Measurements from ENCODE around the gene PDE4D. TPM values are rescaled to one million over a fixed set of nuclear protein-coding genes. Genes with fewer than 3 reads are reported as not detected.

PDE4D gene
- total RNA-seq, 1 donor from 2014 or later: 6.8 TPM

DNA sequence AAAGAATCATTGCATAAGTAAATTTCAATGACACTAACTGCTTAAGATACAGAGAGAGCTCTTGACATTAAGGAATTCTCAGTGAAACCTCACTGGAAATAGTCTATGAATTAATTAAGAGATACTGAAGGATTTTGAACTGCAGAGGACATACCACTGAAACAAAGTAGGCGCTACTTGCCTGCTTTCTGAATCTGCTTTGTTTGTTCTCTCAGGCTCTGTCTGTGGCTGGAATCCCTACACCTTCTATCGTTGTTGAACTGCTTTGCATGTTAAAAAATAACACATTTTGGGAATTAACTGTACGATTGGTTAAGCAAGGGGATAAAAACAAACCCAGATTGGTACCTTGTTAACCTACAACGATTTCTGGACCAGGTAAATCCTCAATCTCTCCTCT, 435.2 kb downstream of the PDE4D start:
- FAIRE-seq: no peak

DNA sequence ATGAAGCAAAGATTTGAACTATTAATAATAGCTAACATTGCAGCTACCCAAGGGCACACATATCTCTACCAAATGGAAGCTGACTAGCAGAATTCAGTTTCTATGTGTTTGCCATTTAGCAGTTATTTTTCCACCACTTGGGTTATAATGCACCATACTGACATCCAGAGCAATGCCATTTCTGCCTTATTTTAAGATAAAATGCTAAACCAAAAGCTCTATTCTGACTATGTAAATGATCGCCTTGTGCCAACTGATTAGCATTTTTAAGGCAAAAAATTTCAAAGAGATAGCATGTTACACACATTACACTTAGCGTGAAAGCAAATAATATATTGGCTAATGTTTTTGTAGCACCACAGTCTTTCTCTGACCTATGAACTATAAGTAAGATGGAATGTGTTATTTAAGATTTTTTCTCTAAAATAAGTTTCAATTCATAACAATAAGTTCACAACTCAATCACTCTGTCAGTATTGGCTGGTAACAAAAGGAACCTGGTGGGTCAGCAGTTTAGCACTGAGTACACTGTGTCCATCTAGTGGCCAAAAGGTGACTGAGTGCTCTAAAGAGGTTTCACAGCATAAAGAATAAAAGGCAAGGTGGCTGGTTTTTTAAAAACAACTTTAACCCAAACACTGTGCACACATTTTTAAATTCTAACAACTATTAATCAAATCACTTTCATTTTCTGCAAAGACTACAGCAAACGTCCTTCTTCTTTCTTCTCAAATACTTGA, 443.5 kb downstream of the PDE4D start:
- no peak overlapping the region for H3K4me3 ChIP-seq (ENCODE audit: low read depth, low read length)
- FAIRE-seq: no peak
- H3K36me3 ChIP-seq (ENCODE audit: control insufficient read depth, insufficient read depth, low read length): no peaks in the 10 kb centered on the region
- no peak for DNase-seq (ENCODE audit: low read depth)
- TF ChIP-seq, protein P1, sequence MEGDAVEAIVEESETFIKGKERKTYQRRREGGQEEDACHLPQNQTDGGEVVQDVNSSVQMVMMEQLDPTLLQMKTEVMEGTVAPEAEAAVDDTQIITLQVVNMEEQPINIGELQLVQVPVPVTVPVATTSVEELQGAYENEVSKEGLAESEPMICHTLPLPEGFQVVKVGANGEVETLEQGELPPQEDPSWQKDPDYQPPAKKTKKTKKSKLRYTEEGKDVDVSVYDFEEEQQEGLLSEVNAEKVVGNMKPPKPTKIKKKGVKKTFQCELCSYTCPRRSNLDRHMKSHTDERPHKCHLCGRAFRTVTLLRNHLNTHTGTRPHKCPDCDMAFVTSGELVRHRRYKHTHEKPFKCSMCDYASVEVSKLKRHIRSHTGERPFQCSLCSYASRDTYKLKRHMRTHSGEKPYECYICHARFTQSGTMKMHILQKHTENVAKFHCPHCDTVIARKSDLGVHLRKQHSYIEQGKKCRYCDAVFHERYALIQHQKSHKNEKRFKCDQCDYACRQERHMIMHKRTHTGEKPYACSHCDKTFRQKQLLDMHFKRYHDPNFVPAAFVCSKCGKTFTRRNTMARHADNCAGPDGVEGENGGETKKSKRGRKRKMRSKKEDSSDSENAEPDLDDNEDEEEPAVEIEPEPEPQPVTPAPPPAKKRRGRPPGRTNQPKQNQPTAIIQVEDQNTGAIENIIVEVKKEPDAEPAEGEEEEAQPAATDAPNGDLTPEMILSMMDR (IDR thresholded peaks at IDR 0.05; ENCODE audit: insufficient read depth, low read length, severe bottlenecking): no peak
- no peaks in the 10 kb centered on the region for H3K27me3 ChIP-seq (ENCODE audit: control insufficient read depth, insufficient read depth, low read length)

More for the DNA sequence above, 435.2 kb downstream of the PDE4D start:
- no peak overlapping the region for H3K4me3 ChIP-seq (ENCODE audit: low read depth, low read length)
- no peaks in the 10 kb centered on the region for H3K27me3 ChIP-seq (ENCODE audit: control insufficient read depth, insufficient read depth, low read length)
- TF ChIP-seq, protein P1 (IDR thresholded peaks at IDR 0.05; ENCODE audit: insufficient read depth, low read length, severe bottlenecking): no peak
- DNase-seq (ENCODE audit: low read depth): no peak
- no peaks in the 10 kb centered on the region for H3K36me3 ChIP-seq (ENCODE audit: control insufficient read depth, insufficient read depth, low read length)

DNA sequence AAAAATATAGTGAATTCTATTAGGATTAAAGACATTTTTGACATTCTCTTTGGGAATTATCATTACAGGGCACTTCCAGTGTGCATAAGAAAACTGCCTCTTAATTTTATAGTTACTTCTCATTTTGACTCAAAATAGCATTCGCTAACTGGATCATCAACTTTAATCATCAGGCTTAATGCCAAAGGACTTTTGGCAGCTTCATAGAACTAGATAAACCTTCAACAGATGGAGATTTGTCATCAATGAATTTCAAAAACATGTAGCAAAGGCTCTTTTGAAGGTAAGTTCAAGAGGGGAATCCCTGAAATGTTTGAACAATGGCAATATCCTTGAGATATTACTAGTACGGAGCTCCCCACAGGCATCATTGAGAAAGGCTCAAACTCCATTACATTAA, 447.2 kb downstream of the PDE4D start:
- no peaks in the 10 kb centered on the region for H3K36me3 ChIP-seq (ENCODE audit: control insufficient read depth, insufficient read depth, low read length)
- TF ChIP-seq, protein P1 (IDR thresholded peaks at IDR 0.05; ENCODE audit: insufficient read depth, low read length, severe bottlenecking): no peak
- no peak for FAIRE-seq
- peak; percentile 5 for DNase-seq (ENCODE audit: low read depth)
- H3K4me3 ChIP-seq (ENCODE audit: low read depth, low read length): no peak overlapping the region
- no peaks in the 10 kb centered on the region for H3K27me3 ChIP-seq (ENCODE audit: control insufficient read depth, insufficient read depth, low read length)

DNA sequence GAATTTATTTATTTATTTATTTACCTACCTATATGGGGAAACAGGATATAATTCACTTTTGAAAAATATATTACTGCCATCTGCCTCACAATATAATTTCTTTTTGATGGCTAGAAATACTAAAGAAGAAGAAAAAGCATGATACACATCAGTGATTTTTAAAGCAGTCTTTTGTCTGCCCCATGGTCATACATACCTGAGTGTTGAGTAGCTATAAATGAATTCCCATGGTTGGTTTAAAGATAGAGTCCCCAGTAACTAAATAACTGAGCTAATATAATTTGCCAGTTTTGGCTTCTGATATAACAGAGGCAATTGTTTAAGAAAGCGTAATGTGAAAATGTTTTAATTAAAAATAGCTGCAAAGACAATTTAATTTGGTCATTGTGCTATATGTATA, 447.8 kb downstream of the PDE4D start:
- TF ChIP-seq, protein P1 (IDR thresholded peaks at IDR 0.05; ENCODE audit: insufficient read depth, low read length, severe bottlenecking): no peak
- Histone ChIP-seq H3K4me3 (ENCODE audit: low read depth, low read length) (no peak overlapping the region), H3K36me3 (ENCODE audit: control insufficient read depth, insufficient read depth, low read length) (no peaks in the 10 kb centered on the region), H3K27me3 (ENCODE audit: control insufficient read depth, insufficient read depth, low read length) (no peaks in the 10 kb centered on the region)
- DNase-seq (ENCODE audit: low read depth) (no peak), FAIRE-seq (no peak)

DNA sequence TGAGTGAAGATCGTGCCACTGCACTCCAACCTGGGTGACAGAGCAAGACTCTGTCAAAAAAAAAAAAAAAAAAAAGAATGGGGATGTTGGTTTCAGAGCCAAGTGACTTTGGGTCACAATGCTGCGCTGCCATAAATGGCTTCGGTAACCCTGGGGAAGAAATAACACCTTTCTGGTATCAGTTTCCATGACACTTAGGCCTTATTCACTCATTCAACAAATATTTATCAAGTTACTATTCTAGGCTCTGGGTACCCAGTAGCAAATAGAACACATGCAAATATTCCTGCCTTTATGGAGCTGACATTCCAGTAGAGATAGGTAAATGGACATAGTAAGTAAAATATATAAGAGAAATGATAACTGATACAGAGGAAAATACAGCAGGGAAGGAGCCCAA, 454.2 kb downstream of the PDE4D start:
- H3K27me3 ChIP-seq (ENCODE audit: control insufficient read depth, insufficient read depth, low read length): no peaks in the 10 kb centered on the region
- TF ChIP-seq, protein P1 (IDR thresholded peaks at IDR 0.05; ENCODE audit: insufficient read depth, low read length, severe bottlenecking): no peak
- no peak for FAIRE-seq

DNA sequence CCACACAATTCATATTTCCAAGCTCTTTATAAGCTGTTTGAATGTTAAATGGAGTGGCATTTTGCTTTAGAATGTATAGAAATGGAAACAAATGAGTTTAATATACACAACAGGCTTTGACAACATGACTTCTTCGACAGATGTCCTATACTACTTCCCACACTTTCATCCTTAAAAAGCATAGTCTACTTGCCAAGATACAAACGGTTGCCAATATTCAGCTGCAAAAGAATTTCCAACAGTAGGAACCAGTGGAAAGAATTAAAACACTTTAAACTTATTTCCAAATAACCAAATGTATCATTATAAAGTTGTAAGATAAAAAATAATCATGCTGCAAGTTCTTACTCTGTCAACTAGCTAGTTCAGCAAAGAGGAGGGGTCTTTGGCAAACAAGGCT, 456.4 kb downstream of the PDE4D start:
- no peak overlapping the region for H3K4me3 ChIP-seq (ENCODE audit: low read depth, low read length)
- H3K27me3 ChIP-seq (ENCODE audit: control insufficient read depth, insufficient read depth, low read length): no peaks in the 10 kb centered on the region
- DNase-seq (ENCODE audit: low read depth) (no peak), FAIRE-seq (no peak)
- TF ChIP-seq, protein P1 (IDR thresholded peaks at IDR 0.05; ENCODE audit: insufficient read depth, low read length, severe bottlenecking): no peak
- H3K36me3 ChIP-seq (ENCODE audit: control insufficient read depth, insufficient read depth, low read length): no peaks in the 10 kb centered on the region

More for the DNA sequence above, 454.2 kb downstream of the PDE4D start:
- Histone ChIP-seq H3K4me3 (ENCODE audit: low read depth, low read length) (no peak overlapping the region), H3K36me3 (ENCODE audit: control insufficient read depth, insufficient read depth, low read length) (no peaks in the 10 kb centered on the region)
- DNase-seq (ENCODE audit: low read depth): no peak

Measured in bronchial epithelial cell (primary cell).